HG03135 (cell line): ENCODE results near the gene MUS81.

ENCODE experiments used
- ATAC-seq: cut with Tn5 transposase; IDR thresholded peaks from one replicate; pipeline ENCODE4 v1.9.1; 2021; ENCODE audit warnings: mild to moderate bottlenecking, moderate library complexity; ENCODE audit not compliant: unreplicated experiment

Gene MUS81

DNA sequence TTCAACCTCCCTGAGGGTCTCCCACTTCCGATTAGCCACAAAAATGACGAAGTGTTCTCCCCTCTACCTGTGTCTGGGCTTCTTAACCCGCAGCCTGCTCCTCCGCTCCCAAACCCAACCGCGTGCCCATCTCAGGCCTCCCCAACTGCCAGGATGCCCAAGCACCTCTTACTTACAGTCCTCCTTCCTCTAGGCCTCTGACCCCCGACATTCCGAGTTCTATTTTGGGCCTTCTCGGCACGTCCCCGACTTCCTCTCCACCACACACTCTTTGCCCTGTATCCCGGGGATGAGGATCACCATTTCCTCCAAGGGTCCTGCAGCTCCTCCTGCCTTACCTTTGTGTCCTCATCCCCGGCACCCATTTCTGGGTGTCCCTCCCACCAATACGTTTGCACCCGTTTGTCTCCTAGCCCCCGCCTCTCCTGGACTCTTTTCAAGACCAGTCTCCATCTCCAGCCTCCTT, 388 bp upstream of the MUS81 start:
- ATAC-seq = no peak

DNA sequence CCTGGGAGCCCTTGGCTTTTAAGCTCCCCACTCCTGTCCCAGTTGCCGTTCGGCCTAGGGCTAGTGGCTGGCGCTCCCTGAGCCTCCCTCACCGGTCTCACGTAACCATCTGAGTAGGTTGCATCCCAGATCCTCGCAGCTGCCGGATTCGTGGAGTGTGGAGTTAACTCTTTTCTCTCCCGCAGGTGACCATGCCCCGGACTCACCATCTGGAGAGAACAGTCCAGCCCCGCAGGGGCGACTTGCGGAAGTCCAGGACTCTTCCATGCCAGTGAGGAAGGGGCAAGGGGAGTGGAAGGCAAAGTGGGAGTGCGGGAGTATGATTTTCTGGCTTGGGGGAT, 902 bp downstream of the MUS81 start:
- ATAC-seq = no peak

DNA sequence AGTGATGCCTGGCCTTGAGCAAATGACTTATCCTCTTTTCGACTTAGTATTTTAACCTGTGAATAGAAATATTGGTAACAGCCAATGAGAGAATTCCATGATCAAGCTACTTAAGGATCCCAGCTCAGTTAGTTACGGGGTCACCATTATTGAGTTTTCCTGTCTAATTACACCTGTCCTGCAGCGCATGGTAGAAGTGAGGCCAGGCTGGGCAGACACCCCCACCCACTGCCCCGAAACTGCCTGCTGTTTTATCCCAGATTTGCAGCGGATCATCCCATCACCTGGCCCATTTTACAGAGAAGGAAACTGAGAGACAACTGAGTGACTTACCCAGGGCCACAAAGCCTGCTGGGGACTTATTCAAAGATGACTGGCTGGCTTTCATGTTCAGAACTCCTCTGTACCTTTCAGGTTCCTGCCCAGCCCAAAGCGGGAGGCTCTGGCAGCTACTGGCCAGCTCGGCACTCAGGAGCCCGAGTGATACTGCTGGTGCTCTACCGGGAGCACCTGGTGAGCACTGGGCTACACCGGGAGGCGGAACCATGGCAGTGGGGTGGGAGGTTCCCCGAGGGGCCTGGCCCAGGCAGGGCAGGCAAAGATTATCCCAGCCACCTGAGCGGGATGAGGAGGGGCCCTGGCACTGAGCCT, 1.4 kb downstream of the MUS81 start:
- no peak for ATAC-seq

DNA sequence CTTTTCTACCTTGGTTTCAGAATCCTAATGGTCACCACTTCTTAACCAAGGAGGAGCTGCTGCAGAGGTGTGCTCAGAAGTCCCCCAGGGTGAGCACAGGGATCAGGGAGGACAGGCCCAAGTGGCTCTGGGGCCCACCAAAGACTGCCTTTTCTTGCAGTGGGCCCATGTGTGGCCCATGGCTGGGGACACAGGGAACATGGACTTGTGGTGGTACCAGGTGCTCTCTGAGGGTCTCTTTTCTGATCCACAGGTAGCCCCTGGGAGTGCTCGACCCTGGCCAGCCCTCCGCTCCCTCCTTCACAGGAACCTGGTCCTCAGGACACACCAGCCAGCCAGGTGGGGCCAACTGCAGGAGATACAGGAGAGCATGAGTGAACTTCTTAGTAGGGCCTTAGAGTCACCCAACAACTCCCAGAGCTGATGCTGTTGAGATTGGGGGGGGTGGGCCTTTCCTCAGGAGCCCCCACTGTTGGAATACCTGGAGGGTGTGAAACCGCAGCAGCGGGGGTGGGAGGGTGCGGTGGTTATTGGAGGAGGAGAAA, 2.0 kb downstream of the MUS81 start:
- no peak for ATAC-seq

DNA sequence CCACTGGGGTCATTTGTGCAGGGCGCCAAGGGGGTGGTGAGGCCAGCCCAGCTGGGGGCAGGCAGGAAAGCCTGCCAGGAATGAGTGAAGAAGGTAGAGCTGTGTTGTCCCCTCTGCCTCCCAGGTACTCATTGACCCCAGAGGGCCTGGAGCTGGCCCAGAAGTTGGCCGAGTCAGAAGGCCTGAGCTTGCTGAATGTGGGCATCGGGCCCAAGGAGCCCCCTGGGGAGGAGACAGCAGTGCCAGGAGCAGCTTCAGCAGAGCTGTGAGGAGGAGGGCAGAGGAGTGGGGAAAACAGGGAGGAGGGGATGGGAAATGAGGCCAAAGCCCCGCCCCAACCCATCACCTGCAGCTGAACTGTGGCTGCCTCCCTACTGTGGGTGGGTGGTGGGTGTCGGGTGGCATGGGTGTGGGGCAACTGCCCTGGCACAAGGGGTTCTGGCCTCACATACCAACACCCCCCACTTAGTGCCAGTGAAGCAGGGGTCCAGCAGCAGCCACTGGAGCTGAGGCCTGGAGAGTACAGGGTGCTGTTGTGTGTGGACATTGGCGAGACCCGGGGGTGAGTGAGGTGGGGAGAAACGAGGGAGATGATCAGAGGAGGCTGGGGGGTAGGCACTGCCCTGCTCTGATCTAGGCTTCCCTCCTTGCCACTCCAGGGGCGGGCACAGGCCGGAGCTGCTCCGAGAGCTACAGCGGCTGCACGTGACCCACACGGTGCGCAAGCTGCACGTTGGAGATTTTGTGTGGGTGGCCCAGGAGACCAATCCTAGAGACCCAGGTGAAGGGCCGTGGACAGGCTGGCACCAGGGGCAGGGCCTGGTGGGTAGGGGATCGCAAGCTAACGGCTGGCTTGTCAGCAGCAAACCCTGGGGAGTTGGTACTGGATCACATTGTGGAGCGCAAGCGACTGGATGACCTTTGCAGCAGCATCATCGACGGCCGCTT, 3.0 kb downstream of the MUS81 start:
- no peak for ATAC-seq

DNA sequence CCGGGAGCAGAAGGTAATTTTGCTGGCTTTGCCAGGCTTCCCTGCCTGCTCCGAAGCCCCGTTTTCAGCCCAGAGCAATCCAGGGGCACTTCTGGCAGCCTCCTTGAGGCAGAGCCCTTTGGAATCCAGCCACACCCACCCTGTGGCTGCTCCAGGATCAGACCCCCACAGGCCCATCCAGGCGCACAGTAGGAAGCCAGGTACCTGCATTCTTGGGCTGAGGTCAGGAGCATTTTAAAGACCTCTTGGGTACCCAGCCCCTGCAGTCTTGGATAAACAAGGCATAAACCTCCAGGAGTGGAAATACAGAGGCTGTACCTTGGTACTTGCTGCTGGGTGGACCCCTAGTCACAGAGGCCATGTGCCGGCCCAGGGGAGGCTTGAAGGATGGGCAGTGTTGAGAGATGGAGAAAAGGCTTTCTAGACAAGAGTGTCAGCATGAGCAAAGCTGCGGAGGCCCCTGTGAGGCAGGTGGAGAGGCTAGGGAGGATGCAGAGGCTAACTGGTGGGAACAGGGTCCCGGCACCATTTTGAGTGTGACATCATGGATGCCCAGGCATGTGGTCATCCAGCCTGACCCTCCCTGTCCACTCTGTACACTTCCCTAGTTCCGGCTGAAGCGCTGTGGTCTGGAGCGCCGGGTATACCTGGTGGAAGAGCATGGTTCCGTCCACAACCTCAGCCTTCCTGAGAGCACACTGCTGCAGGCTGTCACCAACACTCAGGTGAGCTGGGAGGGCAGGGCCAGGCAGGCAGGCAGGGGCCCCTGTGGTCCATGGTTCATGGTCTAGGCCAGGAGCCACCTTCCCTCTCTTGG, 3.9 kb downstream of the MUS81 start:
- ATAC-seq = no peak

DNA sequence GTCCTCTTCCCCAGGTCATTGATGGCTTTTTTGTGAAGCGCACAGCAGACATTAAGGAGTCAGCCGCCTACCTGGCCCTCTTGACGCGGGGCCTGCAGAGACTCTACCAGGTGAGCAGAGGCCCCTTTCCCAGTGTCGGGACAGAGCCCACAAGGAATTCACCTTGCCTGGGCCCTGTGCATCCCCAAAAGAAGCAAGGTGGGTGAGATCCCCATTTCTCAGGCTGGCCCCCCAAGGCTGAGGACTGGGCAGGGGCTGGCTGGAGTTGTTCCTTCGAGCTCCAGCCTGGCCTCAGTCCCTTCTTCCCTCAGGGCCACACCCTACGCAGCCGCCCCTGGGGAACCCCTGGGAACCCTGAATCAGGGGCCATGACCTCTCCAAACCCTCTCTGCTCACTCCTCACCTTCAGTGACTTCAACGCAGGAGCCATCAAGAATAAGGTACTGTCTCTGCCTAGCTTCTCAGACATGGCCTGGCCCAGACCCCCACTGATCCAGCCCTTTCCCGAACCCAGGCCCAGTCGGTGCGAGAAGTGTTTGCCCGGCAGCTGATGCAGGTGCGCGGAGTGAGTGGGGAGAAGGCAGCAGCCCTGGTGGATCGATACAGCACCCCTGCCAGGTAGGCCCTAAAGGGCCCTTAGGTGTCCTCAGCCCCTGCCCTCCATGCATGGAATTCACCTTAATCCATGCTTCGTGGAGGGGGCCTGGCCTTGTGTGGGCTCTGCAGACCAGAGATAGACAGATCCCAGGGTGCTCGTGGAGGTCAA, 4.7 kb downstream of the MUS81 start:
- ATAC-seq = no peak

DNA sequence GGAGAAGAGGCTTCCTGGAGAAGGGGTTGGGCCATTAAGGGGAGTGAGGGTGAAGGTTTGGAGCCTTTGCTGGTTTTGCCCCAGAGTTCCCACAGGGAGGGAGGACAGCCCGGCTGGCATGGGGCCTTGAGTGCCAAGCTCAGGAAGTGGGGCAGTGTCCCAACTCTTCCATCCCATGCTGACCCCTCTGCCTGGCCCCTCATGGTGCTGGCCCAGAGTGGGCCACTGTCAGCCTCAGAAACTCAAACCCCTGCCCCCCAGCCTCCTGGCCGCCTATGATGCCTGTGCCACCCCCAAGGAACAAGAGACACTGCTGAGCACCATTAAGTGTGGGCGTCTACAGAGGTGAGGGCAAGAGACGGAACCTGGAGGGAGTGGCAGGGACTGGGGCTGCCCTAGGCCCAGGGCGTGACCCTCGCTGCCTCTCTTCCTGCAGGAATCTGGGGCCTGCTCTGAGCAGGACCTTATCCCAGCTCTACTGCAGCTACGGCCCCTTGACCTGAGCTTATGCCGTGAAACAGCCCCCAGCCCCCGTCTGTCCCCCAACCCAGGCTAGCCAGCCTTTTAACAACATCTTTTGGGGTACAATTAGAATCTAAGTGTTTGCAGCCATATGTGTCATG, 5.4 kb downstream of the MUS81 start:
- no peak for ATAC-seq

DNA sequence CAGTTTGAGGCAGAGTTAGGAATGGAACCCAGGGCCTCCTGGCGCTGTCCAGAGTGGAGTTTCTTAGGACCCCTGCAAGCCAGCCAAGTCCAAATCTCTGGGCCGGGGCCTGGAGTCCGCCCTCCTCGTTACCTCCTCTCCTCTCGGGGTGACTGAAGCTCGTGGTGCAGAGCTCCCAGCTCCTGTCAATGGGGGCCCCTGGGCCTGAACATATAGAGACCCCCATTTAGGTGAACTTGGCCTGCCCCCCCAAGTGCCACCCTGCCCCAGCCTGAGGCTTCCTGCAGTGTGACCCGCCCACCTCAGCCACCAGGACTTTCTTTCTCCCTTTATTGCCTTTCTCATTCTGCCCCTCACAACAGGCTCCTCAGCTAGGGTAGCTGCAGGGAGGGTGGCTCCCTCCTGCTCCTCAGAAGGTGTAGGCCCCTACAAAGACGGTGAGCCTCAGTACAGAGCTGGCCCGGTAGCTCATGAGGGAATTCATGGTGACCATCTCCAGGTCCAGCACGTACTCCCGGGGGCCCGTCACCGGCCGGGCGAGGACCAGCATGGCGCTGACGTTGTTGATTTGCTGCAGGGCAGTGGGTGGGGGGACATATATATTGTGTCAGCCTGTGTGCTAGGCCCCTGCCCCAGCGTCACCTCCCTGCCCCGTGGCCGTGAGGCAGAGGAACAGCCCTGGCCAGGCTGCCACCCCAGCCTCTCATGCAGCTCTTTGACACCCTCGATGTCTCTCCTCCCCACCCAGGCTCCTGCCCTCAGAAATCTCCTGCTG, 6.5 kb downstream of the MUS81 start:
- no peak for ATAC-seq

DNA sequence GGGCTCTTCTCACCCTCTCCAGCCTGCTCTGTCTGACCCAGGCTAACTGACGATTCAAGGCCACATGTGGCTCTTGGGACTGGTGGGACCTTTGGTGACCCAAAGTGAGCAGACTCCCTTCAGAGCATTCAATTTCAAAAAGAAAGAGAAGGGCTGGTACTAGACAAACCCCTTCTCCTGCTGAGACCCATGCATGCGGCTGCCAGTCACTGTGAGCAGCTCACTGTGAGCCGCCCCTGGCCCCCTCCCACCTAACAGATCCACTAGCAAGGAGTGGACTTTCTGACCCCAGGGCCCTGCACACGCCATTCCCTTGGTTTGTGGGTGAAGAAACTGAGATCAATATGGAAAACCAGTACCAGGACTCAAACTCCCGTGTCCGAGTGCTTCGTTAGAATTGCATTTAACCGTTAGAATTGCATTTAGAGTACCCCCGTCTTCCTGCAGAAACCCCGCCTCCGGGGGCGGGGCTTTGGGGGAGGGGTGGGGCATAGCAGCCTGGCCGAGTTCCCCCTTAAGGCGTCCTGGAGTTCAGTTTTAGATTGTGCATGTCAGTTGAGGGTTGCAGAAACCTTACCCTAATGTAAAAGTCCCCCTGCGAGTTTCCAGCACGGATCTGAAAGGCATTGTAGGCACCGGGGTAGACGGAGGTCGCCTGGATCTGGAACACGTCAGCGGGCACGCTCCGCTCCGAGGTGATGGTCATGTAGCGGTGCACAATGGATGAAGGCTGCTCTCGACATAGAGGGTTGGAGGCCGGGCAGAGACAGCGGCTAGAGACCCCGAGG, 7.2 kb downstream of the MUS81 start:
- ATAC-seq = no peak

DNA sequence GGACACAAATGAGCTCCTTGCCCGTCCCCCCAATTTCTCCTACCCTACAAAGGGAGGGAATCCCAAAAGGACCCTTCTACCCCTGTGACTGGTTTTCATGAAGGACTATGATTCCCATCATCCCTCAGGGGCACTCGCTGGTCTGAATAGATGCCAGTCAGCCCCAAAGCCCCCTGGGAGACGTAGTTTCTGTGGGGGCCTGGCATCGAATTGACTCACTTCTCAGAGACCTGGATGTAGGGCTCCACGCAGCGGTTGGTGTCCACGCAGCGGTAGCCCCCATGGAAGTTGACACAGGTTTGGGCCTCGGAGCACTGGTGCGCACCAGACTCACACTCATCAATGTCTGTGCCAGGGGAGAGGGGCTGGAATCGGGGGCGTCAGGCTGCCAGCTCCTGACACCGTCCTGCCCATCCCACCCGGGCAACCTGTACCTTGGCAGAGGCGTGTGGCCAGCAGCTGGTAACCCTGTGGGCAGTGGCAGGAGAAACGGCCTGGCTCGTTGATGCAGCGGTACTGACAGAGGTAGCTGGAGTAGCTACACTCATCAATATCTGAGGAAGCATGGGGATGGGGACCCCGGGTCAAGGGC, 7.9 kb downstream of the MUS81 start:
- no peak for ATAC-seq

DNA sequence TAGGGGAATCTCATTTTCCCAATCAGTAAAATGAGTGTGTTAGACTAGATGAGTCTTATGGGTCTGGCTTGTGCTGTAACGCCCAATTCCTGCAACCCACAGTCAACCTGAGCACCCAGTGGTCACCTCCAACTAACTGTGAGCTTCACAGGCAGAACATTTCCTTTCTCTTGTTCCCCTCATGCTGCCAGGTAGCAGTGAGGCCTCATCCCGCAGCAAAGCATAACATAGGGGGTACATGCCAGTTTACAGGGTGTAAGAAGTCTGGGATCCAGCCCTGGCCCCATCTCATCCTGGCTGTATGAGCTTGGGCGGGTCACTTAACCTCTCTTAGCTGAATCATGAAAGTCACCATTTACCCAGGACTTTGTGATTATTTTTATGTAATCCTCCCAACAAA, 8.7 kb downstream of the MUS81 start:
- ATAC-seq = no peak

DNA sequence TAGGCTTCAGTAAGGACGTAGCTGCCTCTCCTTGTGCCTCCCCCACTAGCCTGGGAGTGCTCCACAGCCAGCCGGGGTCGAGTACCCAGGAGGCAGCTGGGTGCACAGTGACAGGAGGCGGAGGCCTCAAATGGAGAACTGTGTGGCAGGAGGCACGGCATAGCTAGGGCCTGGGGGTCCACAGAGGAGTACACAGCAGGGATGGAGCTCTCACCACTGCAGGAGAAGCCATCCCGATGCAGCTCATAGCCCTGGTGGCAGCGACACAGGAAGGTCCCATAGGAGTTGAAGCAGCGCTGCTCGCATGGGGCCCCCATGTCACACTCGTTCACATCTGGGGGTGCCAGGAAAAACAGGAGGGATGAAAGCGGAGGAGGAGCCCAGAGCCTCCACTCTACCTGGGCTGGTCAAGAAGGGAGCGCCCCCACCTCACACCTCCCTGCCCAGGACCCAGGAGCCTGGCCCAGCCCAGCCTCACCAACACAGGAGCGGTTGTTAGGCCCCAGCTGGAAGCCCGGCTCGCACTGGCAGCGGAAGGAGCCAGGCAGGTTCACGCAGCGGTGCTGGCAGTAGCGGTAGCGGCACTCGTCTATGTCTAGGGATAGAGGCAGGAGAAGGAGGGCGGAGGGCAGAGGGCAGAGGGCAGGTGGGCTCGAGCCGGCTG, 9.5 kb downstream of the MUS81 start:
- no peak for ATAC-seq

DNA sequence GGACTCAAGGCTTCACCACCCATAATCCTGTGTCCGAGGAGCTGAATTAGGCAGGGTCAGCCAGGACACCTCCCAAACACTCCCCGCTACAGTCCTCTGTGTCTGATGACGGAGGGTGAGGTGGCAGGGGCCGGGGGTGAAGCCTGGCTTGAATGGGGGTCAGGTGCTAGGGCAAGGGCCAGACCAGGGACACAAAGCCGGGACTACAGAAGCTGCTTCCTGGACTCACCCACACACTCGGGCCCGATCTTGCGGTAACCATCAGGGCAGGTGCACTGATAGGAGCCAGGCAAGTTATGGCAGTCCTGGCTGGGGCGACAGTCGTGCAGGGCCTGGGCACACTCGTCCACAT, 10.1 kb downstream of the MUS81 start:
- no peak for ATAC-seq

DNA sequence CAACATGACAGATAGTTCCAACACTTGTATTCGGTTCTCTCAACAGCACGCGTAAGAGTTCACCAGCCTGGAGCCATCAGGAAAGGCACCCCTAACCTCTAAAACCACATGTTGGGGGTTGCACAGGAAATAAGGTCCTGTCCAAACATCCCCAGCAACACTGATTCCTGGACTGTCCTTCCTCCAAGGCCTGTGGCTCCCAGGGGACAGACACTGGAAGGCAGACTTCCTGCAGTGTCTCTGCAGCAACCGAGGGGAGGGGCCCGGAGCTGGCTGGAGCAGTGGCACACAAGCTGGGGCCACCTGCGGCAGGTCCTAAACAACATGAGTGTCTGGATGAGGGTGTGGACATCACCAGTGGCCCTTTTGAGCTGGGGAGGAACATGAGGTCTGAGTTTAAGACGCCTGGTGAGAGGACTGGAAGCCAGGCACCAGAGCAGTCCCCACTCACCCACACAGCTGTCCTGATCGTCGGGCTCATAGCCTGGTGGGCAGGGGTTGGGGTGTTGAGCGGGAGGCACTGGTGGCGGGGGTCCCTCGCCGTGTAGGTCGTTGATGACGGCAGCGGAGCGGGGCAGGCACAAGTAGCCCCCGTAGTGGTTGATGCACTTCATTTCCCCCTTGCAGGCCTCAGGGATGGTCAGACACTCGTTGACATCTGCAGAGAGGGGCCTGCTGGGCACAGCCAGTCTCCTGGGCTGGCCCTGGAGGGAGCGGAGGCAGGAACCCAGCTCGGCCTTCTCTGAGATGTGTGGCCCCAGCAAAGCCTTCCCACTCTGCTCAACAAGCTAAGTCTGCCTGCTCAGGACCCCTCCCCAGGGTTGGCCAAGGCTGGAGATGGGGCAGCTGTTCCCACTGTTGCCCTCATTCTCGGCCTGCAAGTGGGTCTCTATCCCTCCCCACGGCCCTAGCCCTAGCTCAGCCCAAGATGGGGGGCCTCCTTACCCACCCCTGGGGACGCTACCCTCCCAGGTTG, 10.8 kb downstream of the MUS81 start:
- ATAC-seq = no peak

DNA sequence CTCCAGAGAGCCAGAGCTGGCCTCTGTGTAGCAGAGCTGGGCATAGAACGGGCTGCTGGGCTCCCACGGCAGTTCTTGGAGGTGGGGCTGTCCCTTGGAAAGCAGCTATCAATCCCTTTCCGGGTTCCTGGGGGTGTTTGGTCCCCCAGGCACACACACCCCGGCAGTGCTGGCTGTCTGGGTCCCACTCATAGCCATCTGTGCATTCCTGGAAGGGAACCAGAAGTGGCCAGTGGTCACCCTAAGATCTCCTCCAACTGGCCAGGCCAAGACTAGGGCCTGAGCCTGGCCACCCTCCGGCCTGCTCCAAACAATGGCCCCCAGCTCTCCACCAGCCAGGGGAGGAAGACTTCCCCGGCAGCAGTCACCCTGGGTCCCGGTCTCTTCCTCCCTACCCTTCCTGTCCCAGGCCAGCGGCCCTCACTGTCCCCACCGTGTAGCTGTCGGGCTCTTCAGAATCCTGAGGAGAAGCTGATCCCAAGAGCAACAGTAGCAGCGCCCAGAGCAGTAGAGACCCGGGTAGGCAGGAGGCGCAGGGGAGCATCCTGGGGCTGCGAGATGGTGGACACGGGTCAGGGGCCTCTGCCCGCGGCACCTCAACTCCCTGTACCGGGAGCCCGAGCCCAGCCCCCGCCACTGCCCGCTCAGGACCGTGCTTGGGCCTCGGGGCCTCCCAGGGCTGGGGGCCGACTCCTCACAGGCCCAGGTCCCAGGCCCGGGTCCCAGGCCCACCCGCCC, 11.7 kb downstream of the MUS81 start:
- no peak for ATAC-seq
